GM19395 (cell line): ENCODE measurements around the gene KCNQ1.

Experiments
- ATAC-seq: cut with Tn5 transposase; IDR thresholded peaks from one replicate; pipeline ENCODE4 v1.9.1; 2021; ENCODE audit warnings: mild to moderate bottlenecking, moderate library complexity; ENCODE audit not compliant: unreplicated experiment

Gene KCNQ1

DNA sequence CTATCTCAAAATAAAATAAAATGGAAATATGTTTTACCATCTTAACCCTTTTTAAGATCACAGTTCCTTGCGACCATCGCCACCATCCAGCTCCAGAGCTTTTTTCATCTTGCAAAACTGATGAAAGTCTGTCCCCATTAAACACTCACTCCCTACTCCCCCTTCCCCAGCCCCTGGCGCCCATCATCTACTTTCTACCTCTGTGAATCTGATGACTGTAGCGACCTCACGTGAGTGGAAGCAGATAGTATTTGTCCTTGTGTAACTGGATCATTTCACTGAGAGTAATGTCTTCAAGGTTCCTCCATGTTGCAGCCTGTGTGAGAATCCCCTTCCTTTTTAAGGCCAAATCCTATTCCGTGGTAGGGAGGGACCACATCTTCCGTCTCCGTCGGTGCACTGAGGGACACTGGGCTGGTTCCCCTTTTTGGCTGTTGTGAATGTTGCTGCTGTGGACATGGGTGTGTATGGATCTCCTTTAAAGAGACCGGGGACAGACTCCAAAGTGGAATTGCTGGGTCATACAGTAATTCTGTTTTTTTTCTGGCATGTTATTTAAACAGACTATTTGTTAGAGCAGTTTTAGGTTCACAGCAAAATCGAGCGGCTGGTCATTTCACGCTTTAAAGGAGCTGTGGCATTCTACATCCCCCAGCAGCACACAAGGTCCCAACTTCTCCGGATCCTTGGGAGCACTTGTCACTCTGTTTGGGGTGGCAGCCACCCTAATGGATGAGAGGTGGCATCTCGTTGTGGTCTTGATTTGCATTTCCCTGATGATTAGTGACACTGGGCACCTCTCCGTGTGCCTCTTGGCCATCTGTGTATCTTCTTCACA, 120.0 kb downstream of the KCNQ1 start:
- no peak for ATAC-seq

DNA sequence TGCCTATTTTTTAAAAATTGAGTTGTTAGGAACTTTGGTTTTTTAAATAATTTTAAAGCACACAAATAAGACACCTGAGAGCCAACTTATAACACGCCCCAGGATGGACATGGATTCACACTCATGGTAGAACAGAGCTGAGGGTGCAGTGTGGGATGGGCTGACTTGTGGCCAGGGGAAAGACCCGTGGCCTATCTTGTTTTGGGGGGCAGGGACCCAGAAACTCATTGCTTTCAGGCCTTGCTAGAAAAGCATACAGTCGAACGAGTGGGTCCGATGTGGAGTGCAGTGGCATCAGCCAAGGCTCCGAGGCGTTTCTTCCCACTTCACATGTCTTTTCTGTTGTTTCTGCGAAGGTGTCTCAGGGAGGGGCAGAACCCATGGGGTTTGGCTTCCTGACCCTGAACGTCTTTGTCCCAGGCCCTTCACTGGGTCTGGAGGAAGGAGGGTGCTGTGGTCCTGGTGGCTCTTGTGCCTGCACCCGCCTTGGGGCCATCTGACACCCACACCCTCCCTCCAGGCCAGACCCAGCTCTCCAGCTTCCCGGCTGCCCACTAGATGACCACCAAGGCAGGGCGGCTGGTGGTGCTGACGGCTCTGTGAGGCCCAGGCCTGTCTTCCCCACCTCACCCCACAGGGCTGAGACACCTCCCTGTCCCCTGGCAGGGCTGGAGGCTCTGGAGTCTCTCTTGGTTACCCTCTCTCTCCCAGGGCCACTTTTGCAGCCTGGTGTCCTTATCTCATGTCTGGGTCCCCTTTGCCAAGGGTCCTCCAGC, 120.8 kb downstream of the KCNQ1 start:
- no peak for ATAC-seq

DNA sequence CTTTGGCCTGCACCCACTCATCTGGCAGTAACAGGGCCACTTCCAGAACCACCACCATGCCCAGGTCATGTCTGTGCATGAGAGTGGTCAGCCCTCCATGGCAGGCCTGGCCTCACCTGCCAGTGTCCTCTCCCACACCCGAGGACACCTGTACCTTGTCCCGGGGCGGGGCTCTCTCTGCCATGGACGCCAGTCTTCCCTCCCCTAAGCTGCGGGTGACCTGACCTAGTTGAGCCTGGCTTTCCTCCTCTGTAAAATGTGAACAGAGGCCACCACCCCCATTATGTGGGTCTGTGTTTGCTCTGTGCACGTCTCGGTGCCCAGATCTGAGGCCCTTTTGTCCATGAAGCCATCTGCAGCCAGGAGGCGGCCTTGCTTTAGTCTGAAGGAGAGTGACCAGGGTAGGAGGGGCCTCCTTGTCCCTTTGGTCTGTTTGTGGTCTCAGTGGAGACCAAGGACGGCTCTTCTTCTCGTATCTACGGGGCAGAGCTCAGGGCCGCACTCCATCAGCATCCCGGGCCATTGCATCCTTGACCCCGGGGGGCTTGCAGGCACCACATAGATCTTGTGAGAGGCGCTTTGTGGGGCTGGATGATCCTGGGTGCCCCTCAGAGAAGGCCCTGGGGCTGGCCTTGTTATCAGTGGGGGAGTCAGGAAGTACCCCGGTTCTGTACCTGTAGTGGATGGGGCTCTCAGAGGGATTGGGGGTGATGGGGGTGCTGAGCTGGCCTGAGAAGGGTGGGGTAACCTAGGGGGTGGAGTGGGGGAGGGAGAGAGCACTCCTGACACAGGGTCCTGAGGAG, 121.6 kb downstream of the KCNQ1 start:
- no peak for ATAC-seq

DNA sequence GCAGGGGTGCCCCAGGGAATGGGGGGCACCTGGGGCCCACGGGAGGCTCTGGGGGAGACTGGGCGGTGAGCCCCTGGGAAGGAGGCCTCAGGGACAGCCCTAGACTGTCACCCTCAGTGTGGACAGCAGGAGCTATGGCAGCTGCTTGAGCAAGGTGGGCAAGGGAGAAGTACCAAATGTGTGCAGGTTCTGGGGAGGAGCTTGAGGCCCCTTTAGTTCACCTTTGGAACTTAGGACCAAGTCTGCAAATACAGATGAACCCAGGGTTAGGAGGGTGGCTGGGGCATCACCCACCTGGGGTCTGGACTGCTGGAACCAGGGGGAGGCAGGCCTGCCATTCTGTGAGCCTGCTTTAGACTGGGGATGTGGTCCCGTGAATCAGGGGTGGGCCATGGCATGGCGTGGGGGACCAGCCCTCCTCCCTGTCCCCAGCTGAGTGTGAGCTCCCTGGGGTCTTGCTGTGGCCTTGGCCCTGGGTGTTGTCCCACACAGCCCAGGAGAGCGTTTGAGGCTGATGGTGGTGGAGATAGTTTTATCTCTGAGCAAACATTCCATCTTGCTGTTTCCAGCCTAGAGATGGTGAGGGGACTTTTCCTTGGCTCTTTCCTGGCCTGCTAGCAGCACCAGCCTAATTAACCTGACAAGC, 122.3 kb downstream of the KCNQ1 start:
- no peak for ATAC-seq

DNA sequence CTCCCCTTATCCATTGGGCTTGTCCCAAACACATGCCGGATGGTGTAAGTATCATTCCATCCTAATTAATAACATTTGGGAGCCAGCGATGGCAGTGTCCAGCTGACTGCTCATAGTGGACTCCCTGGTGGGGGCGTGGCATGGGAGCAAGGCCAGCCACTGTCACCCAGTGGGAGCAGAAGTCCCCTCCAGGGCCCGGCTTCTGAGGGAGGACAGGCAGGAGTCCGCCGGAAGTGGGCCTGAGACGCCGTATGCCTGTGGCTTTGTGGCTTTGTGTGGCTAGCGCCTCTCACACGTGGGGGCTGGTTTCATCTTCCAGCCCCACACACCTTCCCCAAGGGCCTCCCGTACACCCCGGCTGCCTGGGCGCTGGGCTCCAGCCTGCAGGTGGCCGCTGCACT, 124.5 kb downstream of the KCNQ1 start:
- no peak for ATAC-seq

DNA sequence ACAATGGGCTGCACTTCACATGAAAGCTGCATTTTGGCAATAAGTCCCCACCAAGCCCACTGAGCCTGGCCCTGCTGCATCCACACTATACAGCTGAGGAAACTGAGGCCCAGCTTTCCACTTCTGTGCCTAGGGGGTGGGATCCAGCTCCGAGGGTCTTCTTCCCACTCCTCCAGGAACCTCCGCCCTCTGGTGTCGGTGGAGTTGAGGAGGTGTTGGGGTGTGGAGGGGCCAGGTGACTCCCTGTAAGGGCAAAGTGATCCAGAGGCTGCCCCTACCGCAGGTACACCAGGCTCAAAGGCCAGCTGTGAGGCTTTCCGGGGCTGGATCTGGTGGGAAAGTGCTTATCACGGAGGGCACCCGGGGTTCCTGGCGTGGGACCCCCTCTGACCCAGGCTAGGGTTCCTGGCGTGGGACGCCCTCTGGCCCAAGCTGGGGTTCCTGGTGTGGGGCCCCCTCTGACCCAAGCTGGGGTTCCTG, 125.0 kb downstream of the KCNQ1 start:
- ATAC-seq, result no peak

DNA sequence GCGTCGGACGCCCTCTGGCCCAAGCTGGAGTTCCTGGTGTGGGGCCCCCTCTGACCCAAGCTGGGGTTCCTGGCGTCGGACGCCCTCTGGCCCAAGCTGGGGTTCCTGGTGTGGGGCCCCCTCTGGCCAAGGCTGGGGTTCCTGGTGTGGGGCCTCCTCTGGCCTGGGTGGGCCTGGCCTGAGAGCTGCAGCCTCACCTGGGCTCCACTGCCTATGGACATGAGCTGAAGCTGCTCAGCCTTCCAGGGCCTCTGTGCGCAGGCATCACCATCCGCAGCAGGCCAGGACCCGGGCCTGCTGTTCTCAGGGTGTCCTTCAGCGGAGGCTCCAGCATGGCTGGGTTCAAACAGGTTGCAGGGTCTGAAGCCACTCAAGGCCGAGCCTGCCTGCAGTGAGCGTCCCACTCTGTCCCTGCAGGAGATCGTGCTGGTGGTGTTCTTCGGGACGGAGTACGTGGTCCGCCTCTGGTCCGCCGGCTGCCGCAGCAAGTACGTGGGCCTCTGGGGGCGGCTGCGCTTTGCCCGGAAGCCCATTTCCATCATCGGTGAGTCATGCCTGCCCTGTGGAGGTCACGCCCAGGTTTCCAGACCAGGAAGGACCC, 125.5 kb downstream of the KCNQ1 start:
- ATAC-seq, result no peak

DNA sequence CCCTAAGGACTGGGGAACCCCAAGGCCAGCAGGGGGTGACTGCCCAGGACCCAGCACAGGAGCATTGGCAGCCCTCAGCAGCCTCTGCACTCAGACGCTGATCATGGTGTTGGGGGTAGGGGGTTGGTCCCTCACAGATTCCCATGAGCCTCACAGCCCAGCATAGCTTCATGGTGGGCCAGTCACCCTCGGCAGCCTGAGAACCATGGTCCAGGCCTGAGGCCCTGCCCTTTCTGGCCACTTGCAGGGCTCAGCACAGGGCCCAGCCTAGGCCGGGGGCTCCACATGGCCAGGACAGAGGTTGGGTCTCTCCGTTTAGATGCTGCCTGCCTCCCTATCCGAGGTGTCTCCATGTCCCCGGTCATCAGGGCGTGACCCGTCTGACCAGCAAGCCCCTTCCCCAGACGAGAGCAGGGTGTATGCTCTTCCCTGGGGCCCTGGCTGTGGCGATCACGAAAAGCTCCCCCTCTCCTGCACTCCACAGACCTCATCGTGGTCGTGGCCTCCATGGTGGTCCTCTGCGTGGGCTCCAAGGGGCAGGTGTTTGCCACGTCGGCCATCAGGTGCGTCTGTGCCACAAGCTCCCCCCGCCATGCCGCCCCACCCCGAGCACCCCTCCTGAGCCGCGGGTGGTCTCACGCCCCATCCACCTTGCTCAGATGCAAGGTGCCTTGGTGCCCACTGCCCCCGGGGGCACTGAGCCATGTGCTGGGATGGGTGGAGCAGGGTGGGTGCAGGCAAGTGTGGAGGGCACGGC, 126.2 kb downstream of the KCNQ1 start:
- ATAC-seq, result no peak

DNA sequence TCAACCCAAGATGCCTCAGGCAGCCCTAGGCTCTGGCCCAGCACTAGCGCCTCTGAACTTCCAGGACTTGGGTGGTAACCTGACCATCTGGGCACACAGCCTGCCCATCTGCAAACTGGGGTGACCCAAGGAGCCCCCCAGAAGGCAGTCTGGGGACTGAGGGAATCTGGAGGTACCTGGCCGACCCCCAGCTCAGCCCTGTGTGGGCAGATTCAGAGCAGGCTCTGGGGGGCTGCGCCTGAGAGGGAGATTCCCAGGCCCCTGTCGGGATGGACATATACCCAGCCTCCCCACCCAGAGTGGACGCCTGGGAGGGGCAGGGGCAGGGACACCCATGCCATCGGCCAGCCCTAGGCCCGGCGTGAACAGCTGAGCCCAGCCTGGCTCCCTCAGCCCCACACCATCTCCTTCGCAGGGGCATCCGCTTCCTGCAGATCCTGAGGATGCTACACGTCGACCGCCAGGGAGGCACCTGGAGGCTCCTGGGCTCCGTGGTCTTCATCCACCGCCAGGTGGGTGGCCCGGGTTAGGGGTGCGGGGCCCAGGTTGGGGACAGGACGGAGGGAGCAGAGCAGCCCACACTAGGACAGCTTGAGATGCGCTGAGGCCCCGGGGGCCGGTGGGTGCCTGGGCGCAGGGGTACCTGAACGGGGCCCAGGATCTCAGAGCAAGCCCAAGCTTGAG, 126.9 kb downstream of the KCNQ1 start:
- no peak for ATAC-seq

DNA sequence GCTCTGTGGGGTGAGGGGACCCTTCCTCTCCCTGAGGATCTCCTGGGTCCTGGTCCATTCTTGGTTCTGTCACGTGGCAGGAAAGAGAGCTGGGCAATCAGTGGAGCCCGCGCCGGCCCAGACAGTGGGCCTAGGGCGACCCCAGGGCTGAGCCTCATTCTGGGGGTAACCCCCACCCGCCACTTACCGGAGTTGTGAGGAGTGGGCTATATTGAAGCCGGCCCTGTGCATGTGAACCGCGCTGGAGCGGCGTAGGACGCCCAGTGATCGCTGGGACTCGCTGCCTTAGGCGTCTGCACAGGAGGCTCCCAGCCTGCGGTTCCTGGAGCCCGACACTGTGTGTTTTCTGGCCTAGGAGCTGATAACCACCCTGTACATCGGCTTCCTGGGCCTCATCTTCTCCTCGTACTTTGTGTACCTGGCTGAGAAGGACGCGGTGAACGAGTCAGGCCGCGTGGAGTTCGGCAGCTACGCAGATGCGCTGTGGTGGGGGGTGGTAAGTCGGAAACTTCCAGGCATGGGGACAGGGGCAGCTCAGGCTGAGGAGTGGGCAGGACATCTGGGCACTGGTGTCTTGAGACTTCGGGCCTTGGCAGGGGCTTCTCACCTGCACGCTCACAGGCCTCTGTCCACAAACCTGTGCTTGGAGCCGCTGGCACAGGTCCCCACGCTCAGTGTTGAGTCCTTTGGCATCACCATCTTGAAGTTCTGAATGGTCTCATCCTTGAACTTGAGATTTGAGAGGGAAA, 127.9 kb downstream of the KCNQ1 start:
- no peak for ATAC-seq

DNA sequence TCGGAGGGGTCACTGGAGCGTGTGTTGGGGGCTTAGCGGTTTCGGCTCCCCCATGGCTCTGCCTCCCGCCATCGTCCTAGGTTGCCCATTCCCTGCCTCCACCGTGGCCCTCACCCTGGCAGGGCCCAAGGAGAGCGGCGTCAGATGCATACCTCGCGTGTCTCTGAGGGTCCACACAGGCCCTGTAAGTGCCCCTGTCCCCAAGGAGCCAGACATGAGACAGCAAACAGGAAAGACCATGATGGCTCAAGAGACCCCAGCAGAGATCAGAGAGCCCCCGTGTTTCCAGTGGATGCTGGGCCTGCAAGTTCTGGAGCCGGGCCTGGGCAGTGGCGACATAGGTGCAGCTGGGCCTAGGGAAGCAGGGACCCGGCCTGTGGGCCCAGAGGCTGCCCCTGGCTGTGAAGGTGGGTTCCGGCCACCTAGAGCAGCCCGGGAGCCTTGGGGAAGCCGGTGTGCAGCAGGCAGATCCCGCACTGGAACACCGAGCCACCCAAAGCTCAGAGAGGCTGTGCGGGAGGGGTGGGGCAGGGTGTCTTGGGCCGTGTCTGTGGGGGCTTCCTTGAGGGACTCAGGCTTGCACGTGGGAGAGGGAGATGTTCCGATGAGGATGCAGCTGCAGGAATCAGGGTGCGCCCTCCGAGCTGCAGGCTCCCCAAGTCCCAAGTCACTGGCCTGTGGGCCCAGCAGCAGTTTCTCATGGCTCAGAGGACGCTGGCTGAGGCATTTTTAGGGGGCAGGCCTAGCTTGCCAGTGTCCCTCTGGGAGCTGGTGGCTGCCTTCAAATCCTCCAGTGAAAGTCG, 128.6 kb downstream of the KCNQ1 start:
- no peak for ATAC-seq

DNA sequence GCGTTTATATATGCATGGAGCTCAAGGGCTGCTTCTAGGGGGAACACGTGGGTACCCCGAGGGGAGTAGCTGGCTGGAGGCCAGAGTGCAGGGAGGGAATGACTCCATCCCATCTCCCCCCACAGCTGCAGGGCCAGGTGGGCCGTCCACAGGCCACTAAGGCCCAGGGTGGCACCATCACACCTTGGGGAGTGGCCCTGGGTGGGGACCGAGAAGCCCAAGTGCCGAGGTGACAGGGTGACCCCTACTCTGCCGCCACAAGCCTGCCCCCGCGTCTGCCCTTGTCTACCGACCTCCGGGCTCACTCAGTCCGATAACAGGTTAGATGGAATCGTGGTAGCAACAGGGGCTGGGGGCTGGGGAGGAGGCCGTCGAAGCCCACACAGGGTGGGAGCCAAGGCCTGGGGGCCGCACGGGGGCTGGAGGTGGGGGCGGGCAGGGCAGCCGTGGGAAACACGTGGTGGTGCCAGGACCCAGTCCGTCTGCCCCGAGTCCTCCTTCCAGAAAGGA, 129.3 kb downstream of the KCNQ1 start:
- no peak for ATAC-seq

DNA sequence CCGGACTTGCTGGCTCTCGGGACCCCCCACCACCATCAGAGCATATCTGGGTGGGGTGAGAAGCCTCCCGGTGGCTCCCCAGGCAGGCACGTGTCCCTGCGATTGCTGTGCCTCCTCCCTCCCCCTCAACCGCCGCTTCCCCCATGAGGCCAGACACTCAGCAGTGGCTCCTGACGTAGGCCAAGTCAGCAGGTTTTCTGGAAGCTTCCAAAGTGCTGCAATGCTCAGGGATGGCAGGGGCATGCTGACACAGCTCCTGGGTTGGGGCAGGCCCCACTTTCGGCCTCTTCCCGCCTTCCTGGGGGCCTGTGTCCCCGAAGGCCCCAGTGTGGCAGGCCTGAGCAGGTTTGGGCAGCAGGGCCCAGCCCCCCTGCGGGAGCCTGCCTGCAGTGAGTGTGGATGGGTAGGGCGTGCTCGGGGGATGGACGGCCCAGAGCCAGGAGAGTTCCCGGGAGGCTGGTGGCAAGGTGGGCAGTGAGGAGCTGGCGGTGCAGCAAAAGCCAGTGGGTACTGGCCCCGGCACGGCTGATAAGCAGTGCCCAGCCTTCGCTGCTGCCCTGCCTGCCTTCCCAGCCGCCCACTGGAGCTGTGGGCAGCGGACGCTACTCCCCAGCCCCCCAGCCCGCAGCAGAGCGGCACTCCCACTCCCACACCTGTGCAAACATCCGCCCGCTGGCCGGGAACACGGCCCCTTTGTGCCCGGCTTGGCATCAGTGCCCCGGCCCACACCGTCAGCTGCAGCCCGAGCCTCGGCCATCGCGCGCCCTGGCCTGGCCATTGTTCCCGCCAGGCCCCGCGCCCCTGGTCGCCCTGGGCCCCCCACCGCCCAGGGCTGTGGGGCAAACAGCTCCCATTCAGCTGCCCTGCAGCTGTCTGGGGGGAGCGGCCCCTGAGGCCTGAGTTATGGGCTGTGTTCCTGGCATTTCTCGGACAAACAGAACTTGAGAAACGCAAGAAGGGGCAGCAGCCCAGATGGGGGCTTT, 130.0 kb downstream of the KCNQ1 start:
- ATAC-seq, result no peak

DNA sequence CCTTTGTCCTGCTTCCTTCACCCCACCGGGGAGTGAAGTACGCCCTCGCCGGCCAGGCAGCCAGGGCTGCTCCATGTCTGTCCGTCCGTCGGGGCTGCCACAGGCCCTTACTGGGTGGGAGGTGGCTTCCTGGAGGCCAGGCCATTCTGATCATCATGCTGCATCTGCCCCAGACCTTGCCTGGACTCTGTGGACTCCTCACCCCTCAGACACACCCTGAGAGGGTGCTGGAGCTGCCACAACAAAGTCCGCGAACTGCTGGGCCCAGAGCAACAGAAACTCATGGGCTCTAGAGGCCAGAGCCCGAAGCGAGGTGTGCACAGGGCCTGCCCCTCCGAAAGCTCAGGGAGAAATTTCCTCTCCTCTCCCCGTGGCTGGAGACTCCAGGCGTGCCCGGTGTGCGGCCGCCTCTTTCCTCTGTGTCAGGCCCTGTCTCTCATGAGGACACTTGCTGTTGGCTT, 130.8 kb downstream of the KCNQ1 start:
- no peak for ATAC-seq

DNA sequence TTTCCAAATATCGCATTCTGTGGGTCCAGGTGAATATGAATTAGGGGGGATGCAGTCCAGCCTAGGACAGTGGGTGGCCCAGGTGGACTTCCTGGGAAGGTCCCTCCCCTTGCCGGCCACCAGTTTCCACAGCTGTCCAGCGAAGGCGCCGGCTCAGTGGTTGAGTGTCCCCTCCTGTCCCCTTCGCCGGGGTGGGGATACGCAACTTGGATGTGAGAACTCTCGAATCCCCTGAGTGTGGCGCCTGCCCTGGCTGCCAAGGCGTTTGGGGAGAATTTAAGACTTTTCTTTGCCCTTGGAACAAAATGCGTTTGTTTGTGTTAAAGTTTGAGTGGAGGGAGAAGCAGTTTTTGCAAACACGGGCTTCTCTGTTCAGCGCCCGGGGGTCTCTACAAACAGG, 131.3 kb downstream of the KCNQ1 start:
- no peak for ATAC-seq

DNA sequence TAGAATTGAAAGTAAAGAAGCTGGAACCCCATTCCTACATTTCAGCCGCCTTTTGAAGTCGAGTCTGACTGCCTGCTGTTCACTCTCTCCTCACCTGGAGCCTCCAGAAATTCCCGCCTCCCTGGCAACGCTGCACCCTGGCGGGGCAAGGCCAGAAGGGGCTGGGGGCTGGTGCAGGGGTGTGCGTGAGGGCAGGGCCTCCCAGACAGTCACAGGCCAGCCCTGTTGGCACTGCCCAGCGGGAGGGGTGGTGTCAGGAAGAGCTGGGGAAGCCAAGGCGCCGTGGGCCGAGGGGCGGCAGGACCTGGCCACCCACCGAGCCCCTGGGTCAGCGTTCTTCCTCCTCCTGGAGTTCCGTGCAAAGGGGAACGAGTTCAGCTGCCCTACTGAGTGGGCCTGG, 131.7 kb downstream of the KCNQ1 start:
- ATAC-seq, result no peak
